H1 (cell line): ENCODE measurements around the gene KCNMA1. TPM values are rescaled to one million over a fixed set of nuclear protein-coding genes. Genes with fewer than 3 reads are reported as not detected.

ENCODE experiments used
- CTCF ChIA-PET: fragments of 300-600 bp; sonication (Branson Sonifier 250); formaldehyde crosslinking; loops from one replicate; lab custom pipeline; 2021; ENCODE audit not compliant: partially characterized antibody; lab: Charles Lee
- POLR2A ChIA-PET: fragments of 300-600 bp; sonication (Branson Sonifier 250); formaldehyde crosslinking; loops from one replicate; lab custom pipeline; 2021; ENCODE audit warnings: inconsistent platforms; ENCODE audit not compliant: partially characterized antibody; lab: Charles Lee
- DNase-seq, 2 experiments: peaks; one replicate each; pipeline versions ENCODE4 v3.0.0 to v3.0.0-alpha.2; 2010 to 2022; ENCODE audit warnings: low spot score in 2 of 2, low read depth in 1 of 2, mixed read lengths in 1 of 2
- FAIRE-seq: peaks from 2 replicates; lab custom pipeline; 2011; peaks lifted over from hg19 to GRCh38; lab: Jason Lieb, UNC
- H2AFZ ChIP-seq: 2 replicates; pipeline ENCODE4 v1.8.1; 2012; ENCODE audit warnings: low read length, inconsistent platforms
- H2AK5ac ChIP-seq: 2 replicates; pipeline ENCODE4 v1.6.1; 2013; ENCODE audit warnings: low read depth, low read length
- H2BK120ac ChIP-seq: replicated peaks from 2 replicates; pipeline ENCODE3; 2013; ENCODE audit warnings: low read depth, low read length, inconsistent platforms
- H2BK12ac ChIP-seq: 2 replicates; pipeline ENCODE4 v1.6.1; 2013; ENCODE audit warnings: low read depth, low read length
- H2BK15ac ChIP-seq: 2 replicates; pipeline ENCODE4 v1.6.1; 2013; ENCODE audit warnings: low read length
- H2BK20ac ChIP-seq: 2 replicates; pipeline ENCODE4 v1.6.1; 2013; ENCODE audit warnings: low read length
- H2BK5ac ChIP-seq: 2 replicates; pipeline ENCODE4 v1.6.1; 2013; ENCODE audit warnings: low read depth, low read length
- H3K14ac ChIP-seq: 2 replicates; pipeline ENCODE4 v1.6.1; 2013; ENCODE audit warnings: inconsistent platforms; ENCODE audit not compliant: insufficient read length
- H3K18ac ChIP-seq: 2 replicates; pipeline ENCODE4 v1.6.1; 2013; ENCODE audit warnings: low read length; ENCODE audit errors: extremely low read depth
- H3K23ac ChIP-seq: 2 replicates; pipeline ENCODE4 v1.6.1; 2013; ENCODE audit warnings: inconsistent platforms; ENCODE audit not compliant: insufficient read length
- H3K23me2 ChIP-seq: 2 replicates; pipeline ENCODE4 v1.6.1; 2013; ENCODE audit warnings: low read depth, low read length
- H3K27ac ChIP-seq: 2 replicates; pipeline ENCODE4 v1.6.1; 2011; ENCODE audit warnings: low read depth, low read length, inconsistent platforms
- H3K27me3 ChIP-seq, 4 experiments: replicated peaks in 1 of 4; 1 replicate in 1 of 4; 2 replicates in 3 of 4; pipeline versions ENCODE4 v1.6.1 to v1.8.1; 2011 to 2013; ENCODE audit warnings: low read length in 3 of 4, mild to moderate bottlenecking in 3 of 4, inconsistent platforms in 2 of 4, mixed read lengths in 2 of 4, moderate library complexity in 1 of 4; ENCODE audit not compliant: control insufficient read depth in 3 of 4, insufficient read depth in 3 of 4; ENCODE audit errors: extremely low read depth in 1 of 4
- H3K36me3 ChIP-seq, 4 experiments: 2 replicates each; pipeline versions ENCODE4 v1.6.1 to v1.8.1; 2011 to 2013; ENCODE audit warnings: mild to moderate bottlenecking in 4 of 4, low read length in 3 of 4, moderate library complexity in 2 of 4, control low read depth in 1 of 4, inconsistent platforms in 1 of 4; ENCODE audit not compliant: insufficient read depth in 4 of 4, control insufficient read depth in 2 of 4
- H3K4ac ChIP-seq: replicated peaks from 2 replicates; pipeline ENCODE3; 2013; ENCODE audit warnings: low read length, low read depth, mixed read lengths, inconsistent platforms; ENCODE audit not compliant: insufficient read length
- H3K4me1 ChIP-seq, 4 experiments: replicated peaks in 1 of 4; 1 replicate in 1 of 4; 2 replicates in 3 of 4; pipeline versions ENCODE4 v1.6.1 to v1.8.1; 2011 to 2013; ENCODE audit warnings: low read length in 3 of 4, inconsistent platforms in 2 of 4, mixed read lengths in 1 of 4; ENCODE audit not compliant: insufficient read depth in 4 of 4, control insufficient read depth in 3 of 4
- H3K4me2 ChIP-seq, 2 experiments: 2 replicates each; pipeline versions ENCODE4 v1.6.1 to v1.8.1; 2011 to 2013; ENCODE audit warnings: low read depth in 2 of 2, low read length in 2 of 2, control low read depth in 1 of 2, inconsistent platforms in 1 of 2, mild to moderate bottlenecking in 1 of 2; ENCODE audit not compliant: insufficient read depth in 1 of 2
- H3K4me3 ChIP-seq, 4 experiments: fragments of 200-600, 300-600 bp in 1 of 4; sonication (generic), shearing (Covaris generic), sonication (Bioruptor Twin) in 1 of 4; 2 replicates each; pipeline versions ENCODE4 v1.5.1 to v1.8.1; 2011 to 2016; ENCODE audit warnings: low read length in 4 of 4, low read depth in 3 of 4, control low read depth in 2 of 4, inconsistent platforms in 2 of 4, mild to moderate bottlenecking in 2 of 4, mixed read lengths in 1 of 4, moderate library complexity in 1 of 4; ENCODE audit not compliant: insufficient read depth in 2 of 4; ENCODE audit errors: extremely low read depth in 1 of 4
- H3K56ac ChIP-seq: replicated peaks from 2 replicates; pipeline ENCODE3; 2013; ENCODE audit warnings: low read depth, mild to moderate bottlenecking, mixed read lengths, low read length, inconsistent platforms; ENCODE audit not compliant: insufficient read length
- H3K79me1 ChIP-seq: 2 replicates; pipeline ENCODE4 v1.6.1; 2013; ENCODE audit warnings: low read depth, low read length, control low read depth
- H3K79me2 ChIP-seq, 2 experiments: 2 replicates each; pipeline versions ENCODE4 v1.6.1 to v1.8.1; 2012 to 2013; ENCODE audit warnings: low read length in 2 of 2, mild to moderate bottlenecking in 2 of 2, inconsistent platforms in 1 of 2; ENCODE audit not compliant: insufficient read depth in 2 of 2, control insufficient read depth in 1 of 2
- H3K9ac ChIP-seq, 4 experiments: replicated peaks in 1 of 4; 1 replicate in 1 of 4; 2 replicates in 3 of 4; pipeline versions ENCODE4 v1.6.1 to v1.8.1; 2011 to 2013; ENCODE audit warnings: low read depth in 3 of 4, low read length in 3 of 4, control low read depth in 2 of 4, mild to moderate bottlenecking in 2 of 4, moderate library complexity in 2 of 4, inconsistent platforms in 1 of 4; ENCODE audit errors: extremely low read depth in 1 of 4
- H3K9me3 ChIP-seq, 2 experiments: 2 replicates each; pipeline versions ENCODE4 v1.6.1 to v1.8.1; 2012 to 2013; ENCODE audit warnings: mild to moderate bottlenecking in 2 of 2, moderate library complexity in 2 of 2, control low read depth in 1 of 2, inconsistent platforms in 1 of 2, low read depth in 1 of 2, low read length in 1 of 2, mixed read lengths in 1 of 2; ENCODE audit not compliant: insufficient read depth in 2 of 2
- H4K20me1 ChIP-seq, 2 experiments: replicated peaks in 1 of 2; 2 replicates each; pipeline versions ENCODE3 to v1.8.1; 2011 to 2013; ENCODE audit warnings: inconsistent platforms in 2 of 2, low read length in 2 of 2, mild to moderate bottlenecking in 1 of 2; ENCODE audit not compliant: insufficient read depth in 2 of 2, control insufficient read depth in 1 of 2
- H4K5ac ChIP-seq: 2 replicates; pipeline ENCODE4 v1.6.1; 2013; ENCODE audit warnings: low read length, low read depth, mixed read lengths, inconsistent platforms; ENCODE audit not compliant: insufficient read length
- H4K8ac ChIP-seq: 2 replicates; pipeline ENCODE4 v1.8.0; 2013; ENCODE audit warnings: mild to moderate bottlenecking, moderate library complexity, low read length, inconsistent platforms; ENCODE audit not compliant: insufficient read depth; ENCODE audit errors: extremely low read depth
- H4K91ac ChIP-seq: replicated peaks from 2 replicates; pipeline ENCODE3; 2013; ENCODE audit warnings: low read length, mixed read lengths, inconsistent platforms; ENCODE audit not compliant: insufficient read length
- CBX5 ChIP-seq: fragments of 300-800, 300-1000 bp; sonication (generic); IDR thresholded peaks from 2 replicates; pipeline ENCODE4 v1.7.1; 2016; ENCODE audit warnings: antibody characterized with exemption, low read length, low read depth
- CBX8 ChIP-seq: fragments of 300-800, 300-1000 bp; sonication (generic); IDR thresholded peaks from 2 replicates; pipeline ENCODE4 v1.7.1; 2016; ENCODE audit warnings: low read depth, low read length, borderline replicate concordance
- CTBP2 ChIP-seq: IDR thresholded peaks from 2 replicates; pipeline ENCODE4 v1.7.0; 2011; ENCODE audit warnings: borderline replicate concordance, mild to moderate bottlenecking, moderate library complexity, mixed read lengths, low read length; ENCODE audit not compliant: insufficient read depth, insufficient read length
- HDAC2 ChIP-seq, 2 experiments: fragments of 300-600 bp in 1 of 2; sonication (generic) in 1 of 2; IDR thresholded peaks; 2 replicates each; pipeline ENCODE4 v1.6.1; 2011 to 2012; ENCODE audit warnings: low read depth in 2 of 2, low read length in 2 of 2, mild to moderate bottlenecking in 2 of 2, moderate library complexity in 2 of 2, borderline replicate concordance in 1 of 2, inconsistent platforms in 1 of 2
- MAFK ChIP-seq: IDR thresholded peaks from 2 replicates; pipeline ENCODE4 v1.6.1; 2012; ENCODE audit warnings: low read depth, mild to moderate bottlenecking, improper control_type of control experiment, low read length
- NRF1 ChIP-seq: IDR thresholded peaks from 2 replicates; pipeline ENCODE4 v1.6.1; 2011; ENCODE audit warnings: mild to moderate bottlenecking, low read depth, low read length, improper control_type of control experiment
- PHF8 ChIP-seq: fragments of 200-600 bp; sonication (generic); conservative IDR thresholded peaks from 2 replicates; pipeline ENCODE4 v1.7.1; 2012; ENCODE audit warnings: low read depth, mild to moderate bottlenecking, inconsistent platforms, low read length, moderate library complexity
- SIN3A ChIP-seq, 2 experiments: IDR thresholded peaks in 1 of 2; conservative IDR thresholded peaks in 1 of 2; 2 replicates each; pipeline ENCODE4 v1.6.1; 2011 to 2012; ENCODE audit warnings: low read length in 2 of 2, improper control_type of control experiment in 1 of 2, low read depth in 1 of 2, mild to moderate bottlenecking in 1 of 2
- SP4 ChIP-seq: IDR thresholded peaks from 2 replicates; pipeline ENCODE4 v1.6.1; 2012; ENCODE audit warnings: low read length, inconsistent platforms
- TAF7 ChIP-seq: optimal IDR thresholded peaks from 2 replicates; pipeline ENCODE3; 2011; ENCODE audit warnings: low read depth, mild to moderate bottlenecking, inconsistent platforms, low read length, moderate library complexity, borderline replicate concordance
- WGBS, 2 experiments: shearing (Covaris generic) in 1 of 2; methylation state at CpG; one replicate each; pipeline versions ENCODE4 v1.1.6 to v1.1.7; 2013 to 2015; ENCODE audit warnings: low lambda C conversion rate in 2 of 2, mixed read lengths in 2 of 2, inconsistent platforms in 1 of 2, low coverage in 1 of 2, missing lambda C conversion rate in 1 of 2; ENCODE audit not compliant: insufficient replicate concordance in 2 of 2, insufficient coverage in 1 of 2, insufficient read length in 1 of 2; ENCODE audit errors: extremely low coverage in 1 of 2, missing lambda C conversion rate in 1 of 2; 5-methylcytosine and 5-hydroxymethylcytosine counted together
- polyA plus RNA-seq, 7 experiments: library from polyadenylated mRNA; depleted of rRNA in 3 of 7; stranded (reverse) in 5 of 7; unstranded in 2 of 7; fragments of >200 nt in 5 of 7; fragments of 200-250 nt in 2 of 7; gene quantifications; 1 replicate in 5 of 7; 2 replicates in 1 of 7; 4 replicates in 1 of 7; pipeline versions ENCODE4 v1.2.1 to v1.2.3, GENCODE V29; 2011 to 2013; ENCODE audit warnings: missing spikeins in 2 of 7, mixed read lengths in 2 of 7
- total RNA-seq: library from RNA; stranded (reverse); fragmentation: NEBNext Ultra II Directional; extraction: Animal tissue kit (Norgen Biotek cat#: 25700); gene quantifications from 2 replicates; pipeline ENCODE4 v1.2.1, GENCODE V29; 2021
- TF ChIP-seq, protein P1 (sequence below): IDR thresholded peaks from 2 replicates; pipeline ENCODE4 v1.6.1; 2012; ENCODE audit warnings: low read length, inconsistent platforms

KCNMA1 gene
- total and polyA plus RNA-seq, 2 of the 8 experiments (the other 6 are each of a cell fraction or from before 2014, with no cell fraction given), result 10.2 to 11.1 TPM

DNA sequence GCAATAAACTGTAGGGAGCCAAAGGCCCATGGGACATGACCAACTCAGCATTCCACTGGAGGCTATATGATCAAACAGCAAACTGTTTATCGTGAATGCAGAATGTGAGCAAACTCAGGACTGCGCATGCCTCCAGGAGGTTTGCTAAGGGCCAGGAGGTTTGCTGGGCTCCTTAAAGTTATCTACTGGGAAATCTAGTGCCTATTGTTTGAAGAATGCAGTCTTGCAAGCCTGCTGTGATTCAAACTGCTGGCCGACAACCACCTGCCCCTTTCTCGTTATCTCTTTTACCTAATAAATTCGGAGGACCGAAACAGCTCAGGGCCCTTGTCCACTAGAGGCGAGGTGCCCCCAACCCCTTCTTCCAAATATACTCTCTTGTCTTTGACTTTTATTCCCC is 404.1 kb downstream of the KCNMA1 start:
- Histone ChIP-seq H3K27me3 (no peaks in the 10 kb centered on the region), H2BK120ac (no peak overlapping the region), H3K79me2 (no peaks in the 10 kb centered on the region), H3K4me3 (no peak overlapping the region), H3K4ac (no peak overlapping the region), H3K79me1 (no peaks in the 10 kb centered on the region), H3K9me3 (no peaks in the 10 kb centered on the region; a peak in 1 of 4 replicates), H3K23ac (no peak overlapping the region), H4K91ac (no peak overlapping the region), H3K4me2 (no peak overlapping the region), H2BK20ac (no peak overlapping the region), H3K18ac (no peak overlapping the region), H2AK5ac (no peak overlapping the region), H4K20me1 (no peaks in the 10 kb centered on the region), H3K9ac (no peak overlapping the region), H3K4me1 (no peaks in the 10 kb centered on the region), H4K8ac (no peak overlapping the region), H2AFZ (no peak overlapping the region), H2BK12ac (no peak overlapping the region), H3K56ac (no peak overlapping the region), H3K27ac (no peak overlapping the region), H3K23me2 (no peaks in the 10 kb centered on the region), H3K14ac (no peak overlapping the region), H2BK5ac (no peak overlapping the region), H3K36me3 (no peaks in the 10 kb centered on the region), H2BK15ac (no peak overlapping the region), H4K5ac (no peak overlapping the region)
- CTCF ChIA-PET, result no interaction called here
- DNase-seq, result no peak
- POLR2A ChIA-PET, result no interaction called here
- no peak for FAIRE-seq
- 97% methylated on average over 7 of the region's 7 CpGs; no CpG with 5 or more reads in 1 of the 2 experiments for WGBS, 2 experiments
- TF ChIP-seq PHF8 (no peak), MAFK (no peak), SP4 (no peak), SIN3A (conservative IDR thresholded peaks at IDR 0.05 in 1 of 2, IDR thresholded peaks at IDR 0.05 in 1 of 2; ENCODE audit: low read depth in 1 of 2, low read length in 2 of 2) (no peak), CTBP2 (no peak), HDAC2 (IDR thresholded peaks at IDR 0.05; ENCODE audit: borderline replicate concordance in 1 of 2, low read depth in 2 of 2, low read length in 2 of 2) (no peak), NRF1 (no peak), CBX5 (no peak), CBX8 (no peak), TAF7 (no peak)
- TF ChIP-seq, protein P1, sequence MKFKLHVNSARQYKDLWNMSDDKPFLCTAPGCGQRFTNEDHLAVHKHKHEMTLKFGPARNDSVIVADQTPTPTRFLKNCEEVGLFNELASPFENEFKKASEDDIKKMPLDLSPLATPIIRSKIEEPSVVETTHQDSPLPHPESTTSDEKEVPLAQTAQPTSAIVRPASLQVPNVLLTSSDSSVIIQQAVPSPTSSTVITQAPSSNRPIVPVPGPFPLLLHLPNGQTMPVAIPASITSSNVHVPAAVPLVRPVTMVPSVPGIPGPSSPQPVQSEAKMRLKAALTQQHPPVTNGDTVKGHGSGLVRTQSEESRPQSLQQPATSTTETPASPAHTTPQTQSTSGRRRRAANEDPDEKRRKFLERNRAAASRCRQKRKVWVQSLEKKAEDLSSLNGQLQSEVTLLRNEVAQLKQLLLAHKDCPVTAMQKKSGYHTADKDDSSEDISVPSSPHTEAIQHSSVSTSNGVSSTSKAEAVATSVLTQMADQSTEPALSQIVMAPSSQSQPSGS, result no peak
